ENCODE results near the gene ZNF714. TPM values are rescaled to one million over a fixed set of nuclear protein-coding genes. Genes with fewer than 3 reads are reported as not detected.

ZNF714 gene
- total RNA-seq, 1 donor from 2014 or later: 27.2 TPM

GRCh38 chr19:21130097-21130775, 48.2 kb downstream of the ZNF714 start:
- intact Hi-C loops (cut with micrococcal nuclease): no loop called here

GRCh38 chr19:21133633-21134032, 51.6 kb downstream of the ZNF714 start:
- intact Hi-C loops (cut with micrococcal nuclease): no loop called here

GRCh38 chr19:21134934-21135366, 52.9 kb downstream of the ZNF714 start:
- intact Hi-C loops (cut with micrococcal nuclease): no loop called here

GRCh38 chr19:21135433-21135832, 53.4 kb downstream of the ZNF714 start:
- intact Hi-C loops (cut with micrococcal nuclease): no loop called here

GRCh38 chr19:21138130-21138529, 56.1 kb downstream of the ZNF714 start:
- intact Hi-C loops (cut with micrococcal nuclease): no loop called here

GRCh38 chr19:21141006-21141405, 59.0 kb downstream of the ZNF714 start:
- intact Hi-C loops (cut with micrococcal nuclease): loop anchor here (2.0 to 10.0 kb wide), 4 partner anchors 120 to 624 kb away; partner anchors contain the start of genes ZNF100, ZNF430 and ZNF738

- intact Hi-C loops (cut with micrococcal nuclease): loop anchor here (1.0 to 10.0 kb wide), 7 partner anchors 60 to 623 kb away; partner anchors contain the start of genes ZNF100, ZNF429, ZNF430 and ZNF708
These were observed 59.9 kb downstream of the ZNF714 start, which contains the start of gene ZNF431 for GRCh38 chr19:21141787-21142464. Gene ZNF431 (plus strand): TSS chr19:21142040. CDS start chr19:21142184, 144 bp downstream.

GRCh38 chr19:21143428-21143827, 61.4 kb downstream of the ZNF714 start:
- intact Hi-C loops (cut with micrococcal nuclease): loop anchor here (2.0 to 10.0 kb wide), 4 partner anchors 185 to 621 kb away; partner anchors contain the start of genes ZNF100, ZNF708 and ZNF738

- intact Hi-C loops (cut with micrococcal nuclease): loop anchor here (2.0 to 10.0 kb wide), 4 partner anchors 185 to 621 kb away; partner anchors contain the start of genes ZNF100, ZNF708 and ZNF738
These were observed 61.9 kb downstream of the ZNF714 start for GRCh38 chr19:21143854-21144253.

- intact Hi-C loops (cut with micrococcal nuclease): loop anchor here (10.0 kb wide), 1 partner anchor 617 kb away; the partner anchor contains the start of gene ZNF100
These were observed 65.5 kb downstream of the ZNF714 start for GRCh38 chr19:21147540-21147939.

- intact Hi-C loops (cut with micrococcal nuclease): loop anchor here (10.0 kb wide), 1 partner anchor 616 kb away; the partner anchor contains the start of gene ZNF100
These were observed 66.7 kb downstream of the ZNF714 start for GRCh38 chr19:21148681-21149080.

GRCh38 chr19:21149877-21150276, 67.9 kb downstream of the ZNF714 start:
- intact Hi-C loops (cut with micrococcal nuclease): loop anchor here (10.0 kb wide), 1 partner anchor 615 kb away; the partner anchor contains the start of gene ZNF100

- intact Hi-C loops (cut with micrococcal nuclease): no loop called here
These were observed 69.5 kb downstream of the ZNF714 start for GRCh38 chr19:21151460-21151859.

- intact Hi-C loops (cut with micrococcal nuclease): no loop called here
These were observed 76.6 kb downstream of the ZNF714 start for GRCh38 chr19:21158523-21159135.

GRCh38 chr19:21164541-21164940, 82.5 kb downstream of the ZNF714 start:
- intact Hi-C loops (cut with micrococcal nuclease): no loop called here

- intact Hi-C loops (cut with micrococcal nuclease): no loop called here
These were observed 84.4 kb downstream of the ZNF714 start for GRCh38 chr19:21166436-21166835.

Other genes starting within 250 kb of the ZNF714 start
- 10.5 and 13.4 TPM in 2 replicates for gene ZNF85, start 159.0 kb upstream of the ZNF714 start, total RNA-seq
- gene ZNF430, start 61.5 kb upstream of the ZNF714 start, total RNA-seq: 22.4 and 23.7 TPM in 2 replicates
- gene ZNF431, start 59.8 kb downstream of the ZNF714 start, total RNA-seq: 21.5 and 23.5 TPM in 2 replicates
- gene ZNF708, start 247.2 kb downstream of the ZNF714 start, total RNA-seq: 15.3 and 16.7 TPM in 2 replicates